Inferior parietal cortex (tissue), 1 donor: ENCODE results near the gene GABBR2.
A peak's percentile ranks its signal among the peaks of the same experiment; 100 is the strongest.
"Not testable (repeated sequence)": the region's sequence is repeated elsewhere in the genome, so short reads cannot be mapped to it uniquely, and the experiment has no call there.

ENCODE experiments used
- DNase-seq: peaks from one replicate; pipeline ENCODE4 v3.0.0-alpha.2; 2016; ENCODE audit errors: extremely low spot score

Gene GABBR2

GRCh38 chr9:98479967-98480847 is 228.5 kb downstream of the GABBR2 start:
- DNase-seq, result no peak

- DNase-seq, result no peak
These were observed 229.3 kb downstream of the GABBR2 start for GRCh38 chr9:98479449-98479848.

GRCh38 chr9:98477884-98478283 is 230.9 kb downstream of the GABBR2 start:
- DNase-seq, result peak; percentile 66

GRCh38 chr9:98472216-98472615 is 236.5 kb downstream of the GABBR2 start:
- DNase-seq, result no peak

- DNase-seq, result no peak
These were observed 237.6 kb downstream of the GABBR2 start for GRCh38 chr9:98471185-98471584.

- no peak for DNase-seq
These were observed 240.0 kb downstream of the GABBR2 start for GRCh38 chr9:98468567-98469239.

- DNase-seq, result no peak
These were observed 242.9 kb downstream of the GABBR2 start for GRCh38 chr9:98465799-98466198.

- not testable (repeated sequence) for DNase-seq
These were observed 244.5 kb downstream of the GABBR2 start for GRCh38 chr9:98464156-98464690.

- DNase-seq, result no peak
These were observed 246.4 kb downstream of the GABBR2 start for GRCh38 chr9:98462310-98462709.

GRCh38 chr9:98460704-98461103 is 248.0 kb downstream of the GABBR2 start:
- DNase-seq, result no peak

GRCh38 chr9:98457726-98458370 is 250.9 kb downstream of the GABBR2 start:
- DNase-seq, result no peak

- DNase-seq, result no peak
These were observed 252.6 kb downstream of the GABBR2 start for GRCh38 chr9:98456156-98456613.

- DNase-seq, result no peak
These were observed 253.2 kb downstream of the GABBR2 start for GRCh38 chr9:98455256-98456155.

GRCh38 chr9:98453589-98454311 is 255.0 kb downstream of the GABBR2 start:
- DNase-seq, result no peak

GRCh38 chr9:98451576-98451975 is 257.2 kb downstream of the GABBR2 start:
- no peak for DNase-seq

GRCh38 chr9:98450496-98450895 is 258.2 kb downstream of the GABBR2 start:
- no peak for DNase-seq

- no peak for DNase-seq
These were observed 258.9 kb downstream of the GABBR2 start for GRCh38 chr9:98449871-98450270.

- no peak for DNase-seq
These were observed 263.2 kb downstream of the GABBR2 start for GRCh38 chr9:98445576-98445975.

- no peak for DNase-seq
These were observed 264.1 kb downstream of the GABBR2 start for GRCh38 chr9:98444601-98445000.

GRCh38 chr9:98442541-98442940 is 266.2 kb downstream of the GABBR2 start:
- DNase-seq, result no peak
